Measurements from ENCODE around the gene TOMT.

GRCh38 chr11:72084076-72084475, 21.6 kb upstream of the TOMT start:
- TF ChIP-seq CTCF (IDR thresholded peaks at IDR 0.05) (no peak), POLR2A (IDR thresholded peaks at IDR 0.05) (no peak)

All from heart left ventricle (tissue), 13 donors.